ENCODE measurements around the gene HSPA2. TPM values are rescaled to one million over a fixed set of nuclear protein-coding genes. Genes with fewer than 3 reads are reported as not detected.

Gene HSPA2
- total RNA-seq, 4 donors from 2014 or later: 103 to 165 (median 138) TPM

DNA sequence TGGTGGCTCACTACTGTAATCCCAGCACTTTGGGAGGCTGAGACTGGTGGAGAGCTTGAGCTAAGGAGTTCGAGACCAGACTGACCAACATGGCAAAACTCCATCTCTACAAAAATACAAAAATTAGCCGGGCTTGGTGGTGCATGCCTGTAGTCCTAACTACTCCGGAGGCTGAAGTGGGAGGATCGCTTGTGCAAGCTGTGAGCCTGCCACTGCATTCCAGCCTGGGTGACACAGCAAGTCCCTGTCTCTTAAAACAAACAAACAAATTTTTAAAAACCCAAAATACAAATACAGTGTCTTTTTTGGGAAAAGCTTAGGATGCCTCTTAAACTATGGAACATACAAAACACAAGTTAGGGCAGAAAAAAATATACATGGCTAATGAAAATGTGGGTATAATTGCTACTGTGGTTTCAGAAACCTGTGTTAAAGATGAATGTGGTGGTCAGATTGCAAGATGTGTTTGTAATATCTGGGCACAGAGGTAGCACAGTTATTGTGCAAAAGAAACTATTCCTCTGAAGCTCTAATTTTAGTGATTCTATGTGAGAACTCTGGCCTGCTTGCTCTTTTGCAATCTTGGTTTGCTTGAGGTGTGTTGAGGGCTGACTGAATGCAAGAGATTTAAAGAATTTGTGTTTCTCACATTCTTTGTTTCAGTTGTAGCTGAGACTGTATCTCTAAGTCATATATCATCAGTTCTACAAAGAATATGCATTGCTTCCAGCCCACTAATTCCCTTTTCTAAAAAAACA is 3.9 kb upstream of the HSPA2 start:
- TF ChIP-seq CTCF (IDR thresholded peaks at IDR 0.05): no peak
- TF ChIP-seq POLR2A (IDR thresholded peaks at IDR 0.05): no peak
- 70 to 72% methylated on average over 4 of the region's 4 CpGs for WGBS, 2 donors
- no peak overlapping the region for H3K4me3 ChIP-seq (ENCODE audit: low read depth, poor library complexity, severe bottlenecking)
- DNase-seq (ENCODE audit: low spot score in 2 of 2): no peak
- intact Hi-C loops (cut with DNase I; ENCODE audit: low total_unique reads): loop anchor here (5.0 kb wide), 1 partner anchor 101 kb away; no protein-coding TSS in a partner anchor

DNA sequence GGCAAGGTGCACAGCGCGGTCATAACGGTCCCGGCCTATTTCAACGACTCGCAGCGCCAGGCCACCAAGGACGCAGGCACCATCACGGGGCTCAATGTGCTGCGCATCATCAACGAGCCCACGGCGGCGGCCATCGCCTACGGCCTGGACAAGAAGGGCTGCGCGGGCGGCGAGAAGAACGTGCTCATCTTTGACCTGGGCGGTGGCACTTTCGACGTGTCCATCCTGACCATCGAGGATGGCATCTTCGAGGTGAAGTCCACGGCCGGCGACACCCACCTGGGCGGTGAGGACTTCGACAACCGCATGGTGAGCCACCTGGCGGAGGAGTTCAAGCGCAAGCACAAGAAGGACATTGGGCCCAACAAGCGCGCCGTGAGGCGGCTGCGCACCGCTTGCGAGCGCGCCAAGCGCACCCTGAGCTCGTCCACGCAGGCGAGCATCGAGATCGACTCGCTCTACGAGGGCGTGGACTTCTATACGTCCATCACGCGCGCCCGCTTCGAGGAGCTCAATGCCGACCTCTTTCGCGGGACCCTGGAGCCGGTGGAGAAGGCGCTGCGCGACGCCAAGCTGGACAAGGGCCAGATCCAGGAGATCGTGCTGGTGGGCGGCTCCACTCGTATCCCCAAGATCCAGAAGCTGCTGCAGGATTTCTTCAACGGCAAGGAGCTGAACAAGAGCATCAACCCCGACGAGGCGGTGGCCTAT is 875 bp downstream of the HSPA2 start:
- no peak for TF ChIP-seq POLR2A (IDR thresholded peaks at IDR 0.05)
- TF ChIP-seq CTCF (IDR thresholded peaks at IDR 0.05): no peak
- DNase-seq (ENCODE audit: low spot score in 2 of 2): peak; percentile 43 to 92
- 15 to 23% methylated on average over 41 to 44 of the region's 73 CpGs for WGBS, 2 donors
- intact Hi-C loops (cut with DNase I; ENCODE audit: low total_unique reads): no loop called here
- H3K4me3 ChIP-seq (ENCODE audit: low read depth, poor library complexity, severe bottlenecking): peak overlapping the region; percentile 26

GRCh38 chr14:64541972-64542835 is 1.7 kb downstream of the HSPA2 start:
- intact Hi-C loops (cut with DNase I; ENCODE audit: low total_unique reads): no loop called here
- H3K4me3 ChIP-seq (ENCODE audit: low read depth, poor library complexity, severe bottlenecking): peak overlapping the region; percentile 26
- TF ChIP-seq CTCF (IDR thresholded peaks at IDR 0.05): no peak
- TF ChIP-seq POLR2A (IDR thresholded peaks at IDR 0.05): no peak
- WGBS, 2 donors: 7 to 8% methylated on average over 53 to 61 of the region's 61 CpGs
- no peak for DNase-seq (ENCODE audit: low spot score in 2 of 2)

- H3K4me3 ChIP-seq (ENCODE audit: low read depth, poor library complexity, severe bottlenecking): no peak overlapping the region
- intact Hi-C loops (cut with DNase I; ENCODE audit: low total_unique reads): no loop called here
- WGBS, 2 donors: 37 to 40% methylated on average over 4 of the region's 4 CpGs
- no peak for DNase-seq (ENCODE audit: low spot score in 2 of 2)
- TF ChIP-seq CTCF (IDR thresholded peaks at IDR 0.05): no peak
Measured at GRCh38 chr14:64542836-64543201, 2.3 kb downstream of the HSPA2 start.

DNA sequence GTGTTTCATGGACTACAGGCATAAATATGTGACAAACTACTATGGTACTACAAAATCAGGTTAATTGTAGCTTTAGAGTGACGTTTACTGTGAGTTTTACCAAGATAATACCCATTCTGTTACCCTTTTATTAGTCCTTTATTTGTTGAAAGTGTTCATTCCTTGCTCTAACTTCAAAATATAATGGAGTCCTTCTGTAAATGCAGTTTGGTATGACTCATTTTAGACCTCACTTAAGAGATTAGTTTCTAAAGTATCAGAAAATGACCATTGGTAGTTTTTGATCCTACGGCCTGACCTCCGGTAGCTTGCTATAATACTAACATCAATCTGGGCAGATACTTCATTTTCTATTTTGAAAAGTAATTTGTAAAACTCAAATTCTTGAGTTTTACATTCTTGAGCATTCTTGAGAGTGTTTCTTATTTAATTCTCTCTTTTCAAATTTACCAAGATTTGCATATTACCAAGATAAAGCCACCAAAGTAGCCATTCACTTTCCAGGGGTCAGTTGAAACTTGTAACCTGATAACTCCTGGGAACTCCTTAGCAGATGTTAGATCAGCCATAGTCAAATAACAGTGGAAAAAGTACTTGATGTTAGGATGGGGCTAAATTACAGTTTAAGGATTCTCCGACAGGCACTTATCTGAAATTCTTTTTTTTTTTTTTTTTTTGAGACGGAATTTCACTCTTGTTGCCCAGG is 4.2 kb downstream of the HSPA2 start:
- no peak for TF ChIP-seq CTCF (IDR thresholded peaks at IDR 0.05)
- no peak for TF ChIP-seq POLR2A (IDR thresholded peaks at IDR 0.05)
- WGBS, 2 donors: 75 to 78% methylated on average over 5 of the region's 5 CpGs
- DNase-seq (ENCODE audit: low spot score in 2 of 2): no peak
- intact Hi-C loops (cut with DNase I; ENCODE audit: low total_unique reads): no loop called here
- H3K4me3 ChIP-seq (ENCODE audit: low read depth, poor library complexity, severe bottlenecking): no peak overlapping the region
